HepG2 (cell line): ENCODE results near the gene CPT1B. TPM values are rescaled to one million over a fixed set of nuclear protein-coding genes. Genes with fewer than 3 reads are reported as not detected.

ENCODE experiments used
- CCAR2 ChIP-seq: fragments of 200-400 bp; formaldehyde crosslinking; optimal IDR thresholded peaks from 2 replicates; pipeline ENCODE3; 2018; ENCODE audit warnings: low read depth, mild to moderate bottlenecking, low read length, moderate library complexity
- CHD4 ChIP-seq: fragments of 200-600 bp; sonication (generic); IDR thresholded peaks from 2 replicates; pipeline ENCODE4 v1.7.0; 2017; ENCODE audit warnings: mild to moderate bottlenecking, low read length, borderline replicate concordance
- GATAD1 ChIP-seq: IDR thresholded peaks from 2 replicates; pipeline ENCODE4 v1.6.1; 2016; ENCODE audit warnings: missing genetic modification reagents, missing compliant biosample characterization
- GZF1 ChIP-seq: sonication (generic); formaldehyde crosslinking; IDR thresholded peaks from 2 replicates; pipeline ENCODE4 v1.5.1; 2020; ENCODE audit warnings: mild to moderate bottlenecking, missing genetic modification reagents
- HMG20B ChIP-seq: conservative IDR thresholded peaks from 2 replicates; pipeline ENCODE4 v1.6.1; 2016; ENCODE audit warnings: missing genetic modification reagents, missing compliant biosample characterization
- IKZF4 ChIP-seq: sonication (generic); formaldehyde crosslinking; IDR thresholded peaks from 2 replicates; pipeline ENCODE4 v1.5.1; 2020; ENCODE audit warnings: borderline replicate concordance, mild to moderate bottlenecking, low read depth, missing genetic modification reagents; ENCODE audit errors: not compliant biosample characterization
- KLF9 ChIP-seq: IDR thresholded peaks from 2 replicates; pipeline ENCODE4 v1.6.1; 2016; ENCODE audit warnings: low read depth
- KMT2B ChIP-seq: IDR thresholded peaks from 2 replicates; pipeline ENCODE4 v1.6.1; 2016; ENCODE audit warnings: missing genetic modification reagents, missing compliant biosample characterization
- MATR3 ChIP-seq: sonication (generic); formaldehyde crosslinking; IDR thresholded peaks from 2 replicates; pipeline ENCODE4 v1.4.0; 2020; ENCODE audit warnings: missing genetic modification reagents
- MEF2D ChIP-seq: sonication (generic); formaldehyde crosslinking; IDR thresholded peaks from 2 replicates; pipeline ENCODE4 v1.5.1; 2020; ENCODE audit warnings: mild to moderate bottlenecking, missing genetic modification reagents
- MZF1 ChIP-seq: sonication (generic); formaldehyde crosslinking; IDR thresholded peaks from 2 replicates; pipeline ENCODE4 v1.8.1; 2023; ENCODE audit warnings: mild to moderate bottlenecking, missing genetic modification reagents, borderline replicate concordance
- NCOA5 ChIP-seq: sonication (generic); formaldehyde crosslinking; IDR thresholded peaks from 2 replicates; pipeline ENCODE4 v1.4.0; 2020; ENCODE audit warnings: missing genetic modification reagents
- NFYC ChIP-seq: IDR thresholded peaks from 2 replicates; pipeline ENCODE4 v1.6.1; 2016; ENCODE audit warnings: missing genetic modification reagents, missing compliant biosample characterization
- PRMT3 ChIP-seq: sonication (generic); formaldehyde crosslinking; IDR thresholded peaks from 2 replicates; pipeline ENCODE4 v1.8.1; 2022; ENCODE audit warnings: low read depth, mild to moderate bottlenecking, moderate library complexity, missing genetic modification reagents, borderline replicate concordance
- RARG ChIP-seq: sonication (generic); formaldehyde crosslinking; IDR thresholded peaks from 2 replicates; pipeline ENCODE4 v1.4.0; 2020; ENCODE audit warnings: low read depth, mild to moderate bottlenecking, missing genetic modification reagents
- SRSF4 ChIP-seq: fragments of 200-400 bp; formaldehyde crosslinking; IDR thresholded peaks from one replicate; pipeline ENCODE4 v1.6.1; 2018; ENCODE audit warnings: mild to moderate bottlenecking, low read depth, low read length, moderate library complexity; ENCODE audit not compliant: poor library complexity, severe bottlenecking
- TOE1 ChIP-seq: sonication (generic); formaldehyde crosslinking; IDR thresholded peaks from 2 replicates; pipeline ENCODE4 v1.4.0; 2020; ENCODE audit warnings: mild to moderate bottlenecking, missing genetic modification reagents
- ZNF180 ChIP-seq: sonication (generic); formaldehyde crosslinking; IDR thresholded peaks from 2 replicates; pipeline ENCODE4 v1.4.0; 2020; ENCODE audit warnings: low read depth, missing genetic modification reagents, borderline replicate concordance
- ZNF224 ChIP-seq: sonication (generic); formaldehyde crosslinking; IDR thresholded peaks from 2 replicates; pipeline ENCODE4 v1.5.0; 2020; ENCODE audit warnings: mild to moderate bottlenecking, missing genetic modification reagents
- ZNF362 ChIP-seq: sonication (generic); formaldehyde crosslinking; IDR thresholded peaks from 2 replicates; pipeline ENCODE4 v1.4.0; 2020; ENCODE audit warnings: missing genetic modification reagents, mild to moderate bottlenecking, borderline replicate concordance
- ZNF430 ChIP-seq: sonication (generic); formaldehyde crosslinking; IDR thresholded peaks from 2 replicates; pipeline ENCODE4 v1.9.0; 2021; ENCODE audit warnings: mild to moderate bottlenecking, missing genetic modification reagents
- ZNF597 ChIP-seq: sonication (generic); formaldehyde crosslinking; IDR thresholded peaks from 2 replicates; pipeline ENCODE4 v1.5.0; 2020; ENCODE audit warnings: missing genetic modification reagents
- ZNF678 ChIP-seq: sonication (generic); formaldehyde crosslinking; IDR thresholded peaks from 2 replicates; pipeline ENCODE4 v1.4.0; 2020; ENCODE audit warnings: mild to moderate bottlenecking, missing genetic modification reagents
- ZNF75D ChIP-seq: sonication (generic); formaldehyde crosslinking; IDR thresholded peaks from 2 replicates; pipeline ENCODE4 v1.8.1; 2023; ENCODE audit warnings: missing genetic modification reagents, mild to moderate bottlenecking, borderline replicate concordance
- ZNF768 ChIP-seq: sonication (generic); formaldehyde crosslinking; IDR thresholded peaks from 2 replicates; pipeline ENCODE4 v1.4.0; 2020; ENCODE audit warnings: missing genetic modification reagents
- ZNF772 ChIP-seq: sonication (generic); formaldehyde crosslinking; IDR thresholded peaks from 2 replicates; pipeline ENCODE4 v1.5.0; 2020; ENCODE audit warnings: mild to moderate bottlenecking, missing genetic modification reagents
- ZNF782 ChIP-seq: sonication (generic); formaldehyde crosslinking; IDR thresholded peaks from 2 replicates; pipeline ENCODE4 v1.4.0; 2020; ENCODE audit warnings: missing genetic modification reagents, mild to moderate bottlenecking, borderline replicate concordance
- ZNF841 ChIP-seq: sonication (generic); formaldehyde crosslinking; IDR thresholded peaks from 2 replicates; pipeline ENCODE4 v1.8.1; 2023; ENCODE audit warnings: missing genetic modification reagents, borderline replicate concordance
- ZNF850 ChIP-seq: sonication (generic); formaldehyde crosslinking; conservative IDR thresholded peaks from 2 replicates; pipeline ENCODE4 v1.9.0; 2021; ENCODE audit warnings: mild to moderate bottlenecking, missing genetic modification reagents
- polyA plus RNA-seq, 8 experiments: library from polyadenylated mRNA; depleted of rRNA in 3 of 8; stranded (reverse) in 7 of 8; unstranded in 1 of 8; fragments of >200 nt; fragmentation: Illumina TruSeq in 4 of 8; extraction: Trizol in 4 of 8; gene quantifications; 2 replicates each; pipeline versions ENCODE4 v1.2.1 to v1.2.3, GENCODE V29; 2011 to 2016; ENCODE audit warnings: low read depth in 4 of 8, missing spikeins in 1 of 8, mixed read lengths in 1 of 8; ENCODE audit not compliant: insufficient read depth in 1 of 8
- total RNA-seq, 5 experiments: library from RNA; depleted of rRNA; stranded (reverse); fragments of >200 nt; fragmentation: Illumina TruSeq; extraction: Trizol; gene quantifications; 2 replicates each; pipeline ENCODE4 v1.2.3, GENCODE V29; 2016; ENCODE audit warnings: low read depth in 1 of 5
- TF ChIP-seq, protein P1 (sequence below): sonication (generic); formaldehyde crosslinking; IDR thresholded peaks from 2 replicates; pipeline ENCODE4 v1.4.0; 2020; ENCODE audit warnings: mild to moderate bottlenecking, missing genetic modification reagents

The CPT1B gene
- total and polyA plus RNA-seq, 2 of the 13 experiments (the other 11 are each of a cell fraction or from before 2014, with no cell fraction given): 9.2 to 19.5 TPM

GRCh38 chr22:50562523-50563412, 15.5 kb downstream of the CPT1B start, which contains the start of gene SYCE3 (continued):
- TF ChIP-seq IKZF4 (CRISPR knock-in tag) (no peak), CHD4 (no peak), ZNF224 (no peak), SRSF4 (no peak), MEF2D (0 out of 2 replicates have a peak, but pooled peaks have one; percentile 42), ZNF768 (CRISPR knock-in tag) (no peak; the same call in 1 of the 2 replicates), TOE1 (CRISPR knock-in tag) (no peak), ZNF782 (CRISPR knock-in tag) (no peak), NFYC (CRISPR knock-in tag) (peak; percentile 80), ZNF75D (CRISPR knock-in tag) (no peak), HMG20B (CRISPR knock-in tag) (no peak), ZNF597 (CRISPR knock-in tag) (no peak), ZNF362 (CRISPR knock-in tag) (no peak; the same call in 1 of the 2 replicates), PRMT3 (CRISPR knock-in tag) (no peak), KLF9 (CRISPR knock-in tag) (0 out of 2 replicates have a peak, but pooled peaks have one; percentile 10), GZF1 (CRISPR knock-in tag) (no peak), RARG (no peak), ZNF430 (CRISPR knock-in tag) (no peak), MZF1 (CRISPR knock-in tag) (no peak), GATAD1 (peak; percentile 69), ZNF850 (CRISPR knock-in tag) (no peak), KMT2B (CRISPR knock-in tag) (0 out of 2 replicates have a peak, but pooled peaks have one; percentile 38), MATR3 (CRISPR knock-in tag) (no peak), ZNF772 (CRISPR knock-in tag) (peak; percentile 70; the same call in 1 of the 2 replicates), ZNF678 (CRISPR knock-in tag) (no peak), ZNF180 (CRISPR knock-in tag) (no peak), CCAR2 (peak; percentile 47), NCOA5 (CRISPR knock-in tag) (no peak), ZNF841 (CRISPR knock-in tag) (no peak)
- TF ChIP-seq, protein P1, sequence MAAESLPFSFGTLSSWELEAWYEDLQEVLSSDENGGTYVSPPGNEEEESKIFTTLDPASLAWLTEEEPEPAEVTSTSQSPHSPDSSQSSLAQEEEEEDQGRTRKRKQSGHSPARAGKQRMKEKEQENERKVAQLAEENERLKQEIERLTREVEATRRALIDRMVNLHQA: no peak
